ENCODE results near the gene HSD17B2.
A peak's percentile ranks its signal among the peaks of the same experiment; 100 is the strongest.
"Not testable (repeated sequence)": the region's sequence is repeated elsewhere in the genome, so short reads cannot be mapped to it uniquely, and the experiment has no call there.

Gene HSD17B2

GRCh38 chr16:82007189-82007588 lies 27.9 kb upstream of the HSD17B2 start:
- TF ChIP-seq CTCF (IDR thresholded peaks at IDR 0.05; ENCODE audit: low read depth, low read length) = no peak
- DNase-seq (ENCODE audit: low read depth in 2 of 2) = no peak
- H3K4me3 ChIP-seq (replicated peaks in 1 of 2; ENCODE audit: low read depth in 2 of 2, low read length in 2 of 2) = no peak overlapping the region

GRCh38 chr16:82008957-82009592 lies 26.0 kb upstream of the HSD17B2 start:
- TF ChIP-seq CTCF (IDR thresholded peaks at IDR 0.05; ENCODE audit: low read depth, low read length) = no peak
- DNase-seq (ENCODE audit: low read depth in 2 of 2) = no peak
- no peak overlapping the region for H3K4me3 ChIP-seq (replicated peaks in 1 of 2; ENCODE audit: low read depth in 2 of 2, low read length in 2 of 2)

GRCh38 chr16:82009789-82010188 lies 25.3 kb upstream of the HSD17B2 start:
- H3K4me3 ChIP-seq (replicated peaks in 1 of 2; ENCODE audit: low read depth in 2 of 2, low read length in 2 of 2); DNase-seq (ENCODE audit: low read depth in 2 of 2): not testable (repeated sequence)

- DNase-seq (ENCODE audit: low read depth in 2 of 2) = no peak
- no peak for TF ChIP-seq CTCF (IDR thresholded peaks at IDR 0.05; ENCODE audit: low read depth, low read length)
- no peak overlapping the region for H3K4me3 ChIP-seq (replicated peaks in 1 of 2; ENCODE audit: low read depth in 2 of 2, low read length in 2 of 2)
Observed at GRCh38 chr16:82010649-82011048, 24.4 kb upstream of the HSD17B2 start.

- peak within 1 kb of the TSS in 1 of 2 donors; percentile 26 for H3K4me3 ChIP-seq (replicated peaks in 1 of 2; ENCODE audit: low read depth in 2 of 2, low read length in 2 of 2)
- TF ChIP-seq CTCF (IDR thresholded peaks at IDR 0.05; ENCODE audit: low read depth, low read length) = no peak
- no peak for DNase-seq (ENCODE audit: low read depth in 2 of 2)
Observed at GRCh38 chr16:82011199-82011641, 23.8 kb upstream of the HSD17B2 start, which contains the start of gene SDR42E1. Gene SDR42E1, minus strand, starts transcription at chr16:82011470. Its CDS starts 10,612 bp downstream, at chr16:82000858.

- H3K4me3 ChIP-seq (replicated peaks in 1 of 2; ENCODE audit: low read depth in 2 of 2, low read length in 2 of 2) = no peak overlapping the region
- no peak for DNase-seq (ENCODE audit: low read depth in 2 of 2)
- no peak for TF ChIP-seq CTCF (IDR thresholded peaks at IDR 0.05; ENCODE audit: low read depth, low read length)
Observed at GRCh38 chr16:82013139-82013538, 21.9 kb upstream of the HSD17B2 start.

GRCh38 chr16:82016263-82016662 lies 18.8 kb upstream of the HSD17B2 start:
- TF ChIP-seq CTCF (IDR thresholded peaks at IDR 0.05; ENCODE audit: low read depth, low read length) = peak; percentile 47
- DNase-seq (ENCODE audit: low read depth in 2 of 2) = peak; percentile 23 to 57
- H3K4me3 ChIP-seq (replicated peaks in 1 of 2; ENCODE audit: low read depth in 2 of 2, low read length in 2 of 2) = no peak overlapping the region

Measured in cardiac fibroblast (primary cell).